GM21528 (cell line): ENCODE results near the gene TLDC2.
"Not testable (repeated sequence)": the region's sequence is repeated elsewhere in the genome, so short reads cannot be mapped to it uniquely, and the experiment has no call there.

Experiments used
- ATAC-seq: cut with Tn5 transposase; IDR thresholded peaks from one replicate; pipeline ENCODE4 v1.9.1; 2021; ENCODE audit warnings: mild to moderate bottlenecking, moderate library complexity; ENCODE audit not compliant: unreplicated experiment, low FRiP score

Gene TLDC2

GRCh38 chr20:36936761-36937401 lies 60.9 kb downstream of the TLDC2 start:
- not testable (repeated sequence) for ATAC-seq

- ATAC-seq, result no peak
Observed at GRCh38 chr20:36937402-36937770, 61.4 kb downstream of the TLDC2 start.

- ATAC-seq, result no peak
Observed at GRCh38 chr20:36941401-36941835, 65.5 kb downstream of the TLDC2 start.
